ENCODE measurements around the gene FCER2. TPM values are rescaled to one million over a fixed set of nuclear protein-coding genes. Genes with fewer than 3 reads are reported as not detected.
A peak's percentile ranks its signal among the peaks of the same experiment; 100 is the strongest.

The FCER2 gene
- total and polyA plus RNA-seq, 11 donors: 0.06 to 1.5 (median 0.23) TPM; not detected in 6

GRCh38 chr19:7731615-7732014 is 29.7 kb upstream of the FCER2 start:
- ATAC-seq (no peak), DNase-seq (no peak)
- 53 to 70% (median 63%) methylated on average over 3 to 5 of the region's 5 CpGs for WGBS, 4 donors
- Histone ChIP-seq H3K27me3 (peaks cover 4 to 63% (median 35%) of the 10 kb centered on the region in 9 donors), H3K9me3 (no peaks in the 10 kb centered on the region), H3K4me1 (peaks cover 0 to 24% (median 0%) of the 10 kb centered on the region in 12 donors), H3K36me3 (no peaks in the 10 kb centered on the region), H3K4me3 (no peak overlapping the region), H3K27ac (no peak overlapping the region)
- TF ChIP-seq CTCF (IDR thresholded peaks at IDR 0.05) (no peak), POLR2A (IDR thresholded peaks at IDR 0.05) (no peak)
- intact Hi-C loops (cut with DNase I): no loop called here

DNA sequence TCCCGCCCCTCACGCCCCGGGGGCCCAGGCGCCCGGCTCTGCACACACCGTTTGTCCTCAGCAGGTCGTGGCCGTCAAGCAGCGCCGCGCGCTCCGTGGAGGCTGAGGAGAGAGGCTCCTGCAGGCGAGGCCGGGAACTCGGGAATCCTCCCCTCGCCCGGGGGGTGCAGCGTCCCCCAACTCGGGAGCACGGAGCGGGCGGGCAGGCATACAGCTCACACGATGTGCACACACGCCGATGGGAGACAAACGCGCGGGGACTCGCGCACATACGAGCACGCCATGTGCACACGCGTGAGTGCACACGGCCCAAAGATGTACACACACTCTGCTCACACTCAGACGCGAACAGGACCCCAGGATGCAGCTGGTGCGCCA is 29.3 kb upstream of the FCER2 start:
- Histone ChIP-seq H3K27me3 (peaks cover 4 to 63% (median 35%) of the 10 kb centered on the region in 9 donors), H3K4me3 (no peak overlapping the region), H3K36me3 (no peaks in the 10 kb centered on the region), H3K4me1 (peaks cover 0 to 23% (median 0%) of the 10 kb centered on the region in 12 donors), H3K27ac (no peak overlapping the region), H3K9me3 (no peaks in the 10 kb centered on the region)
- WGBS, 4 donors: 53 to 61% (median 57%) methylated on average over 27 to 39 of the region's 39 CpGs
- intact Hi-C loops (cut with DNase I): no loop called here
- DNase-seq: no peak
- no peak for TF ChIP-seq POLR2A (IDR thresholded peaks at IDR 0.05)
- TF ChIP-seq CTCF (IDR thresholded peaks at IDR 0.05): no peak
- no peak for ATAC-seq

GRCh38 chr19:7730286-7731217 is 28.6 kb upstream of the FCER2 start:
- intact Hi-C loops (cut with DNase I): no loop called here
- peaks cover 0 to 16% (median 0%) of the 10 kb centered on the region in 12 donors for H3K4me1 ChIP-seq
- no peaks in the 10 kb centered on the region for H3K36me3 ChIP-seq
- WGBS, 4 donors: 3 to 6% (median 5%) methylated on average over 21 to 78 of the region's 78 CpGs
- H3K27ac ChIP-seq: no peak overlapping the region
- peaks cover 4 to 63% (median 35%) of the 10 kb centered on the region in 9 donors for H3K27me3 ChIP-seq
- H3K4me3 ChIP-seq: peak overlapping the region in 2 of 12 donors; percentile 9 to 30
- no peaks in the 10 kb centered on the region for H3K9me3 ChIP-seq
- no peak for DNase-seq
- TF ChIP-seq POLR2A (IDR thresholded peaks at IDR 0.05): no peak
- no peak for TF ChIP-seq CTCF (IDR thresholded peaks at IDR 0.05)
- peak in 1 of 4 donors; percentile 14 for ATAC-seq

DNA sequence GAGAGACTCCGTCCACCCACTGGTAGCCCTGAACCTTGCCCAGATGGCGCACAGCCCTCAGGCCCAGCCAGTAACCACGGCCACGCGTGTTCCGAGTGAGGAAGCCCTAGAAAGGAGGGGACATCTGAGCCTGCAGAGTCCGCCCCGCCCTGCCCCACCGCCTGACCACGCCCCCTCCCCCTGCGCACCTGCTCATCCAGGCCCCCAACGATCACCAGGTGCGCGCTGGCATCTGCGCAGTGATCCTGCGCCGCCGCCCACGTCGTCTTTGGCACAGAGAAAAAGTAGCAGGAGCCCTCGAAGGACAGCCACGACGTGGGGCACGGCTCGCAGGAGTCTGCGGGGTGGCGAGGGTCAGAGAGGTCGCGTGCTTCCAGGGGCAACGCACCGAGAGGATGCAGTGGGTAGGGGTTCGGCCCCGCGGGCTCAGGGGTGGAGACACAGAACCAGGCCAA is 27.9 kb upstream of the FCER2 start:
- TF ChIP-seq CTCF (IDR thresholded peaks at IDR 0.05): no peak
- TF ChIP-seq POLR2A (IDR thresholded peaks at IDR 0.05): no peak
- H3K27ac ChIP-seq: no peak overlapping the region
- peaks cover 0 to 15% (median 0%) of the 10 kb centered on the region in 12 donors for H3K4me1 ChIP-seq
- ATAC-seq (no peak), DNase-seq (no peak)
- intact Hi-C loops (cut with DNase I): no loop called here
- H3K9me3 ChIP-seq: no peaks in the 10 kb centered on the region
- H3K4me3 ChIP-seq: peak overlapping the region in 1 of 12 donors; percentile 30
- WGBS, 4 donors: 5 to 7% (median 6%) methylated on average over 19 to 34 of the region's 34 CpGs
- no peaks in the 10 kb centered on the region for H3K36me3 ChIP-seq
- peaks cover 4 to 63% (median 35%) of the 10 kb centered on the region in 9 donors for H3K27me3 ChIP-seq

All from heart left ventricle (tissue), 16 donors.